Diencephalon (tissue), 1 donor: ENCODE data around the gene DUSP15. TPM values are rescaled to one million over a fixed set of nuclear protein-coding genes. Genes with fewer than 3 reads are reported as not detected.

Experiments
- small RNA-seq: library from RNA; depleted of rRNA; stranded (forward); fragments of <200 nt; gene quantifications from one replicate; pipeline ENCODE3, GENCODE V24; 2014
- total RNA-seq: library from RNA; depleted of rRNA; stranded (reverse); fragments of >200 nt; gene quantifications from one replicate; pipeline ENCODE4 v1.2.3, GENCODE V29; 2014

Gene DUSP15, protein sequence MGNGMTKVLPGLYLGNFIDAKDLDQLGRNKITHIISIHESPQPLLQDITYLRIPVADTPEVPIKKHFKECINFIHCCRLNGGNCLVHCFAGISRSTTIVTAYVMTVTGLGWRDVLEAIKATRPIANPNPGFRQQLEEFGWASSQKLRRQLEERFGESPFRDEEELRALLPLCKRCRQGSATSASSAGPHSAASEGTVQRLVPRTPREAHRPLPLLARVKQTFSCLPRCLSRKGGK
- 12.5 TPM for total RNA-seq

DNA sequence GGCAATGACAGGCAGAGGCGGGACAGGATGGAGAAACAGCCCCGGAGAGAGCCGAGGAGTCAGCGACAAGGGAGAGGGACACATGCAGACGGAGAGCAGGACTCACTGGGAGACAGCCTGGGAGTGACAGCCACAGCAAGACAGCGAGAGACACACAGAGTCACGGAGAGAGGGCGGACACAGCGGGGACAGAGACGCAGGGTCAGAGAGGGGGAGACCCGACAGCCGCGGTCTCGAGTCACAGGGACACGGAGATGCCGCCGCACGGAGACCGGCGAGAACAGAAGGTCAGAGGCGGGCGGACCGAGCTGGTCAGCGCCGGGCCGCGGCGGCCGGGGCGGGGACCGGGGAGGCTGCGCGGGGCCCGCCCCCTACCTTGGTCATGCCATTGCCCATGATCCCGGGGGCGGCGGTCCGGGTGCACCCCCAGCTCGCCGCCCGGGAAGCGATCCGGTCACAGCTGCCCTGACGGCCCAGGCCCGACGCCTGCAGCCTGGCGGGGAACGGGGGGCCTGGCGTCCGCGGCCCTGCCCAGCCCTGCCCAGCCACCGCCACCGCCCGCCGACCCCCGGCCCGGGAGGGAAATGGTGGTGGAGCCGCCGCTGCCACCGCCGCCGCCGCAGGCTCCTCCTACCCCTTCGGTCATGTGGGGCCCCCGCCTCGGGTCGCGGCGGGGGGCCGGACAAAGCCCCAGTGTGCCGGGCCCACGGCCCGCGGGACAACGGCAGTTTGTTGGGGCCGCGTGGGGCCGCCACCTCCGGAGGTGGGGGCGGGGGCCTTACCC is at the start of gene DUSP15, which contains the start of gene TTLL9:
Gene DUSP15 (minus strand): TSS at position 586 of the 784 bp plus-strand sequence. CDS start 190 bp downstream, at position 396.
Gene TTLL9 (plus strand): TSS at position 693 of the 784 bp plus-strand sequence. CDS start 493 bp downstream, outside the sequence.

DNA sequence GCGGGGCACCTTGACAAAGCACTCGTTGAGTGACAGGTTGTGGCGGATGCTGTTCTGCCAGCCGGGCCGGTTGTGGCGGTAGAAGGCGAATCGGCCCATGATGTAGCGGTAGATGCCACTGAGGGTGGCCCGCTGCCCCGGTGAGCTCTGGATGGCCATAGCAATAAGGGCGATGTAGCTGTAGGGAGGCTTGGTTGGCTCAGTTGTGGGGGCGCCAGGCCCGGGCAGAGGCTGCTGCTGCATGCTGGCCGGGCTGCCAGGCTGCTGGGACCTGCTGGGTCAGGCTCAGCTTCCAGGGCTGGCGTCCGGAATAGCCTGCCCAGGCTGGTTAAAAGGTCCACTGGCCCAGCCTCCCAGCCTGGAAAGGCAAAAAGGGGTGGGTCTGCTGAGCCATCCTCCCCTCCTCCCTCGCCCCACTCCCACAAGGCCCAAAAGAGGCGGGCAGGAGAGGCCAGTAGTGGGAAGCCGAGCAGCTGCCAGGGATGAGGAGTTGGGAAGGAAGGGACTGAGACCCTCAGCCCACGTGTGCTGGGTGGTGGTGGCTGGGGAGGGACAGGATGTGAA is 24.9 kb downstream of the DUSP15 start, which contains the start of gene FOXS1:
Gene FOXS1 (minus strand): TSS at position 305 of the 564 bp plus-strand sequence. CDS start 62 bp downstream, at position 243.

DNA sequence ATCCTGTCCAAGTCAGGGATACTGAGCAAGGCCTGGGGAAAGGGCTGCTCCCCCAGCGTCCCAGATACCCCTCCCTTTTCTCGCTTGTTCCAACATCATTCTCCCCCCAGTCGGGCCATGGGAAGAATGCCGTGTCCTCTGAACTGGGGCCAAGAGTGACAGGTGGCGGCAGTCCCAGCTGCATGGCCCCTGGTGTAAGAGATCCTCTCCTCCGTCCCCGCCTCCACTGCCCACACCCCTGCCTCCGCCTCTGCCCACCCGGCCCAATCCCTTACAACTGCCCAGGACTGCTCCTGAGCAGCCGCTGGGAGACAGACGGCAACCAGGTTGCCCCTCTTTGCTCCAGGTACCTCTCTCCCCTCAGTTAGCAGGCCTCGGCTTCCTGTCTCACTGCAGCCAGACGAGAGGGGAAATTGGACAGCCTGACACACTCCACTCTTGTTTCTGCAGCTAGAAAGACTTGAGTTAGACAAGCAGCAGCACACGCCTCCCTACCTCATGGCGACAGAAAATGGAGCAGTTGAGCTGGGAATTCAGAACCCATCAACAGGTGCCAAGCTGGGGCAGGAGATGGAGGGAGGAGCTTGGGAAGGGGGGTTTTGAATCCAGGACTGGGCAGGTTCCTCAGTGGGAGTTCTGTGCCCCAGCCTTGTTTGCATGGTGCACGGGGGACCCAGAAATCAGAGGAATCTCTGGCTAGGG is 51.1 kb downstream of the DUSP15 start, which contains the start of gene MYLK2:
Gene MYLK2 (plus strand): TSS at position 274 of the 702 bp plus-strand sequence. CDS start 225 bp downstream, at position 499.

Small RNAs within 50 kb of the gene (small RNA-seq; reads per million reads assigned to genes)
- gene RNU1-94P, result 0.15 reads per million

Other genes with a start within 250 kb of the DUSP15 start
- gene COX4I2, start 232.6 kb downstream of the DUSP15 start, total RNA-seq, result not detected
- 46.4 TPM for gene BCL2L1, start 147.7 kb downstream of the DUSP15 start, total RNA-seq
- 11.3 TPM for gene TPX2, start 131.2 kb downstream of the DUSP15 start, total RNA-seq
- 1.6 TPM for gene MYLK2, start 51.2 kb downstream of the DUSP15 start, total RNA-seq
- gene FOXS1, start 24.9 kb downstream of the DUSP15 start, total RNA-seq, result 1.4 TPM
- gene TTLL9, start 107 bp upstream of the DUSP15 start, total RNA-seq, result 7.4 TPM
- 10.4 TPM for gene PDRG1, start 81.5 kb upstream of the DUSP15 start, total RNA-seq
- 10.1 TPM for gene XKR7, start 97.6 kb upstream of the DUSP15 start, total RNA-seq
- 3.7 TPM for gene CCM2L, start 139.9 kb upstream of the DUSP15 start, total RNA-seq
- gene HCK, start 181.7 kb upstream of the DUSP15 start, total RNA-seq, result 5.1 TPM
- 25.4 TPM for gene TM9SF4, start 239.2 kb upstream of the DUSP15 start, total RNA-seq